CD14-positive monocyte (primary cell): ENCODE data around the gene ACACB. TPM values are rescaled to one million over a fixed set of nuclear protein-coding genes. Genes with fewer than 3 reads are reported as not detected.

Experiments used
- DNase-seq, 3 donors: peaks; one replicate each; pipeline ENCODE4 v3.0.0-alpha.2; 2011 to 2022
- H2AFZ ChIP-seq: 2 replicates; pipeline ENCODE4 v1.6.0; 2012; ENCODE audit warnings: mild to moderate bottlenecking, low read depth, low read length, inconsistent platforms; ENCODE audit not compliant: insufficient read depth, poor library complexity, severe bottlenecking
- H3K27ac ChIP-seq, 2 donors: 1 replicate in 1 of 2; 2 replicates in 1 of 2; pipeline ENCODE4 v1.5.1; 2012 to 2013; ENCODE audit warnings: low read length in 2 of 2, control low read depth in 1 of 2, inconsistent platforms in 1 of 2, low read depth in 1 of 2, mild to moderate bottlenecking in 1 of 2
- H3K27me3 ChIP-seq, 2 donors: one replicate each; pipeline versions ENCODE4 v1.6.0 to v1.6.1; 2011 to 2013; ENCODE audit warnings: low read length in 2 of 2; ENCODE audit not compliant: control insufficient read depth in 2 of 2, insufficient read depth in 2 of 2
- H3K36me3 ChIP-seq, 2 donors: replicated peaks in 1 of 2; 1 replicate in 1 of 2; 2 replicates in 1 of 2; pipeline versions ENCODE4 v1.5.1 to v1.6.1; 2012 to 2013; ENCODE audit warnings: low read length in 2 of 2, control low read depth in 1 of 2, inconsistent platforms in 1 of 2, mild to moderate bottlenecking in 1 of 2; ENCODE audit not compliant: insufficient read depth in 2 of 2, control insufficient read depth in 1 of 2
- H3K4me1 ChIP-seq, 2 donors: 1 replicate in 1 of 2; 2 replicates in 1 of 2; pipeline versions ENCODE4 v1.5.1 to v1.6.1; 2012 to 2013; ENCODE audit warnings: low read length in 2 of 2, control low read depth in 1 of 2, inconsistent platforms in 1 of 2, mild to moderate bottlenecking in 1 of 2, moderate library complexity in 1 of 2; ENCODE audit not compliant: insufficient read depth in 2 of 2, control insufficient read depth in 1 of 2
- H3K4me2 ChIP-seq: replicated peaks from 2 replicates; pipeline ENCODE3; 2012; ENCODE audit warnings: low read length, moderate library complexity, mild to moderate bottlenecking; ENCODE audit not compliant: poor library complexity, severe bottlenecking; ENCODE audit errors: extremely low read depth
- H3K4me3 ChIP-seq, 3 experiments: fragments of 200-600 bp in 1 of 3; sonication (generic) in 1 of 3; replicated peaks in 1 of 3; 1 replicate in 2 of 3; 2 replicates in 1 of 3; pipeline ENCODE4 v1.5.1; 2011 to 2013; ENCODE audit warnings: low read length in 3 of 3, mild to moderate bottlenecking in 3 of 3, control low read depth in 2 of 3, low read depth in 2 of 3, inconsistent platforms in 1 of 3, moderate library complexity in 1 of 3
- H3K79me2 ChIP-seq: 2 replicates; pipeline ENCODE4 v1.6.0; 2012; ENCODE audit warnings: mild to moderate bottlenecking, control low read depth, inconsistent platforms, low read length, moderate library complexity; ENCODE audit not compliant: insufficient read depth
- H3K9ac ChIP-seq: 2 replicates; pipeline ENCODE4 v1.6.0; 2017; ENCODE audit warnings: low read length, mild to moderate bottlenecking; ENCODE audit not compliant: insufficient read depth, poor library complexity, severe bottlenecking
- H3K9me3 ChIP-seq, 2 donors: replicated peaks in 1 of 2; 1 replicate in 1 of 2; 2 replicates in 1 of 2; pipeline versions ENCODE4 v1.5.1 to v1.6.1; 2012 to 2013; ENCODE audit warnings: low read length in 2 of 2, control low read depth in 1 of 2; ENCODE audit not compliant: control insufficient read depth in 1 of 2, insufficient read depth in 1 of 2
- H4K20me1 ChIP-seq: 2 replicates; pipeline ENCODE4 v1.6.0; 2012; ENCODE audit warnings: mild to moderate bottlenecking, low read length, control low read depth, moderate library complexity; ENCODE audit not compliant: insufficient read depth
- H3K27ac Mint-ChIP-seq, 7 donors: one replicate each; pipeline ENCODE4 v1.8.0; 2020; ENCODE audit warnings: mild to moderate bottlenecking in 7 of 7, mixed read lengths in 7 of 7, moderate library complexity in 6 of 7, inconsistent platforms in 2 of 7
- H3K27me3 Mint-ChIP-seq, 3 donors: one replicate each; pipeline ENCODE4 v1.8.0; 2021 to 2022; ENCODE audit warnings: low read depth in 3 of 3, mild to moderate bottlenecking in 3 of 3, mixed read lengths in 3 of 3, moderate library complexity in 3 of 3, inconsistent platforms in 1 of 3
- H3K36me3 Mint-ChIP-seq, 2 donors: one replicate each; pipeline ENCODE4 v1.8.0; 2020; ENCODE audit warnings: mixed read lengths in 2 of 2, inconsistent platforms in 1 of 2, mild to moderate bottlenecking in 1 of 2
- H3K4me1 Mint-ChIP-seq: one replicate; pipeline ENCODE4 v1.8.0; 2020; ENCODE audit warnings: mild to moderate bottlenecking, mixed read lengths
- H3K4me3 Mint-ChIP-seq, 2 donors: one replicate each; pipeline ENCODE4 v1.8.0; 2020; ENCODE audit warnings: mild to moderate bottlenecking in 2 of 2, mixed read lengths in 2 of 2, moderate library complexity in 1 of 2
- H3K9me3 Mint-ChIP-seq, 7 donors: one replicate each; pipeline ENCODE4 v1.8.0; 2020 to 2022; ENCODE audit warnings: mixed read lengths in 7 of 7, mild to moderate bottlenecking in 6 of 7, moderate library complexity in 6 of 7, inconsistent platforms in 2 of 7
- WGBS: methylation state at CpG from one replicate; pipeline ENCODE4 v1.1.5; 2013; ENCODE audit warnings: missing lambda C conversion rate; ENCODE audit not compliant: insufficient coverage; 5-methylcytosine and 5-hydroxymethylcytosine counted together
- intact Hi-C, 2 donors: fragments of 100-400 bp; cut with micrococcal nuclease; formaldehyde crosslinking; loops; one replicate each; pipeline versions ENCODE4 v1.15.0 to v1.15.1; 2023
- polyA plus RNA-seq, 3 donors: library from polyadenylated mRNA; depleted of rRNA in 1 of 3; unstranded in 2 of 3; stranded (reverse) in 1 of 3; fragments of 300-500 nt in 2 of 3; fragments of >200 nt in 1 of 3; fragmentation: Illumina TruSeq in 2 of 3; gene quantifications; 1 replicate in 2 of 3; 2 replicates in 1 of 3; pipeline ENCODE4 v1.2.3, GENCODE V29; 2012 to 2021
- TF ChIP-seq, protein P1 (sequence below): fragments of 200-600 bp; IDR thresholded peaks from one replicate; pipeline ENCODE4 v1.8.0; 2022; ENCODE audit warnings: antibody characterized with exemption, mild to moderate bottlenecking

Gene ACACB
- polyA plus RNA-seq, 3 donors, result 0.14 to 5.0 (median 1.9) TPM

GRCh38 chr12:109186993-109187653 is 70.7 kb downstream of the ACACB start:
- Histone ChIP-seq H3K79me2 (no peaks in the 10 kb centered on the region), H3K4me3 (no peak overlapping the region), H3K9me3 (no peaks in the 10 kb centered on the region), H3K36me3 (peaks cover 0 to 5% of the 10 kb centered on the region in 2 donors), H3K4me1 (no peaks in the 10 kb centered on the region), H3K4me2 (no peak overlapping the region), H3K9ac (no peak overlapping the region), H4K20me1 (no peaks in the 10 kb centered on the region), H2AFZ (no peak overlapping the region), H3K27ac (no peak overlapping the region), H3K27me3 (no peaks in the 10 kb centered on the region)
- no CpG with 5 or more reads among the region's 10 CpGs for WGBS
- Mint-ChIP-seq H3K27me3 (peaks cover 0 to 6% (median 0%) of the 10 kb centered on the region in 3 donors), H3K36me3 (peaks cover 24 to 35% of the 10 kb centered on the region in 2 donors), H3K27ac (no peak overlapping the region), H3K4me3 (no peak overlapping the region), H3K9me3 (no peaks in the 10 kb centered on the region), H3K4me1 (no peaks in the 10 kb centered on the region)
- intact Hi-C loops, result no loop called here
- DNase-seq, result no peak
- TF ChIP-seq, protein P1, sequence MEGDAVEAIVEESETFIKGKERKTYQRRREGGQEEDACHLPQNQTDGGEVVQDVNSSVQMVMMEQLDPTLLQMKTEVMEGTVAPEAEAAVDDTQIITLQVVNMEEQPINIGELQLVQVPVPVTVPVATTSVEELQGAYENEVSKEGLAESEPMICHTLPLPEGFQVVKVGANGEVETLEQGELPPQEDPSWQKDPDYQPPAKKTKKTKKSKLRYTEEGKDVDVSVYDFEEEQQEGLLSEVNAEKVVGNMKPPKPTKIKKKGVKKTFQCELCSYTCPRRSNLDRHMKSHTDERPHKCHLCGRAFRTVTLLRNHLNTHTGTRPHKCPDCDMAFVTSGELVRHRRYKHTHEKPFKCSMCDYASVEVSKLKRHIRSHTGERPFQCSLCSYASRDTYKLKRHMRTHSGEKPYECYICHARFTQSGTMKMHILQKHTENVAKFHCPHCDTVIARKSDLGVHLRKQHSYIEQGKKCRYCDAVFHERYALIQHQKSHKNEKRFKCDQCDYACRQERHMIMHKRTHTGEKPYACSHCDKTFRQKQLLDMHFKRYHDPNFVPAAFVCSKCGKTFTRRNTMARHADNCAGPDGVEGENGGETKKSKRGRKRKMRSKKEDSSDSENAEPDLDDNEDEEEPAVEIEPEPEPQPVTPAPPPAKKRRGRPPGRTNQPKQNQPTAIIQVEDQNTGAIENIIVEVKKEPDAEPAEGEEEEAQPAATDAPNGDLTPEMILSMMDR, result no peak

GRCh38 chr12:109188108-109188712 is 71.8 kb downstream of the ACACB start:
- no peak overlapping the region for H3K4me3 ChIP-seq
- H3K4me1 Mint-ChIP-seq, result no peaks in the 10 kb centered on the region
- no peak for DNase-seq
- no peaks in the 10 kb centered on the region for H3K27me3 ChIP-seq
- H3K27ac ChIP-seq, result peak overlapping the region in 1 of 2 donors; percentile 27
- H3K9me3 Mint-ChIP-seq, result no peaks in the 10 kb centered on the region
- peaks cover 0 to 2% (median 0%) of the 10 kb centered on the region in 3 donors for H3K27me3 Mint-ChIP-seq
- TF ChIP-seq, protein P1, result no peak
- H3K27ac Mint-ChIP-seq, result peak overlapping the region in 3 of 7 donors; percentile 24 to 47 (median 26)
- H3K36me3 Mint-ChIP-seq, result peaks cover 17 to 32% of the 10 kb centered on the region in 2 donors
- intact Hi-C loops, result no loop called here
- no peak overlapping the region for H2AFZ ChIP-seq
- no peaks in the 10 kb centered on the region for H4K20me1 ChIP-seq
- WGBS, result 30% methylated on average over 4 of the region's 4 CpGs
- no peak overlapping the region for H3K4me2 ChIP-seq
- peaks cover 0 to 5% of the 10 kb centered on the region in 2 donors for H3K36me3 ChIP-seq
- no peak overlapping the region for H3K4me3 Mint-ChIP-seq
- no peaks in the 10 kb centered on the region for H3K79me2 ChIP-seq
- H3K9ac ChIP-seq, result no peak overlapping the region
- no peaks in the 10 kb centered on the region for H3K4me1 ChIP-seq
- H3K9me3 ChIP-seq, result no peaks in the 10 kb centered on the region
